Esophagus squamous epithelium (tissue), 4 donors: ENCODE measurements around the gene ACER2.

Experiments used
- POLR2A ChIP-seq, 4 donors: fragments of 450-650 bp; IDR thresholded peaks; one replicate each; pipeline ENCODE4 v1.6.1; 2017; ENCODE audit warnings: antibody characterized with exemption in 4 of 4, mild to moderate bottlenecking in 4 of 4, moderate library complexity in 3 of 4
- TF ChIP-seq, protein P1 (sequence below), 6 experiments: fragments of 450-650 bp in 4 of 6; fragments of 200-600 bp in 2 of 6; sonication (generic) in 2 of 6; IDR thresholded peaks; one replicate each; pipeline ENCODE4 v1.5.1; 2016 to 2019; ENCODE audit warnings: antibody characterized with exemption in 6 of 6, mild to moderate bottlenecking in 4 of 6, moderate library complexity in 4 of 6

GRCh38 chr9:19410594-19410993, 1.8 kb downstream of the ACER2 start:
- TF ChIP-seq, protein P1, sequence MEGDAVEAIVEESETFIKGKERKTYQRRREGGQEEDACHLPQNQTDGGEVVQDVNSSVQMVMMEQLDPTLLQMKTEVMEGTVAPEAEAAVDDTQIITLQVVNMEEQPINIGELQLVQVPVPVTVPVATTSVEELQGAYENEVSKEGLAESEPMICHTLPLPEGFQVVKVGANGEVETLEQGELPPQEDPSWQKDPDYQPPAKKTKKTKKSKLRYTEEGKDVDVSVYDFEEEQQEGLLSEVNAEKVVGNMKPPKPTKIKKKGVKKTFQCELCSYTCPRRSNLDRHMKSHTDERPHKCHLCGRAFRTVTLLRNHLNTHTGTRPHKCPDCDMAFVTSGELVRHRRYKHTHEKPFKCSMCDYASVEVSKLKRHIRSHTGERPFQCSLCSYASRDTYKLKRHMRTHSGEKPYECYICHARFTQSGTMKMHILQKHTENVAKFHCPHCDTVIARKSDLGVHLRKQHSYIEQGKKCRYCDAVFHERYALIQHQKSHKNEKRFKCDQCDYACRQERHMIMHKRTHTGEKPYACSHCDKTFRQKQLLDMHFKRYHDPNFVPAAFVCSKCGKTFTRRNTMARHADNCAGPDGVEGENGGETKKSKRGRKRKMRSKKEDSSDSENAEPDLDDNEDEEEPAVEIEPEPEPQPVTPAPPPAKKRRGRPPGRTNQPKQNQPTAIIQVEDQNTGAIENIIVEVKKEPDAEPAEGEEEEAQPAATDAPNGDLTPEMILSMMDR (IDR thresholded peaks at IDR 0.05): no peak
- TF ChIP-seq POLR2A (IDR thresholded peaks at IDR 0.05): no peak
